ENCODE measurements around the gene PARD3. TPM values are rescaled to one million over a fixed set of nuclear protein-coding genes. Genes with fewer than 3 reads are reported as not detected.
A peak's percentile ranks its signal among the peaks of the same experiment; 100 is the strongest.
"Not testable (repeated sequence)": the region's sequence is repeated elsewhere in the genome, so short reads cannot be mapped to it uniquely, and the experiment has no call there.

PARD3 gene
- total RNA-seq, 1 donor from 2014 or later: 37.5 TPM

GRCh38 chr10:34397324-34397723, 417.8 kb downstream of the PARD3 start:
- Histone ChIP-seq H3K27me3 (no peaks in the 10 kb centered on the region), H3K9me3 (no peaks in the 10 kb centered on the region), H3K4me1 (no peaks in the 10 kb centered on the region), H3K4me3 (no peak overlapping the region), H3K27ac (peak overlapping the region in 1 of 2 donors; percentile 22), H3K36me3 (no peaks in the 10 kb centered on the region)
- TF ChIP-seq CTCF (IDR thresholded peaks at IDR 0.05): no peak
- intact Hi-C loops (cut with DNase I): no loop called here
- no peak for DNase-seq (ENCODE audit: low spot score in 2 of 2)

GRCh38 chr10:34396663-34397062, 418.4 kb downstream of the PARD3 start:
- H3K9me3 ChIP-seq: no peaks in the 10 kb centered on the region
- no peak for TF ChIP-seq CTCF (IDR thresholded peaks at IDR 0.05)
- no peak for DNase-seq (ENCODE audit: low spot score in 2 of 2)
- no peaks in the 10 kb centered on the region for H3K4me1 ChIP-seq
- intact Hi-C loops (cut with DNase I): no loop called here
- no peaks in the 10 kb centered on the region for H3K27me3 ChIP-seq
- H3K4me3 ChIP-seq: no peak overlapping the region
- H3K27ac ChIP-seq: no peak overlapping the region
- no peaks in the 10 kb centered on the region for H3K36me3 ChIP-seq

GRCh38 chr10:34392641-34393170, 422.4 kb downstream of the PARD3 start:
- Histone ChIP-seq H3K9me3 (no peaks in the 10 kb centered on the region), H3K27me3 (no peaks in the 10 kb centered on the region), H3K4me1 (no peaks in the 10 kb centered on the region), H3K4me3 (no peak overlapping the region), H3K27ac (no peak overlapping the region), H3K36me3 (no peaks in the 10 kb centered on the region)
- TF ChIP-seq CTCF (IDR thresholded peaks at IDR 0.05): no peak
- intact Hi-C loops (cut with DNase I): no loop called here
- no peak for DNase-seq (ENCODE audit: low spot score in 2 of 2)

- H3K4me1 ChIP-seq; H3K4me3 ChIP-seq; H3K36me3 ChIP-seq; intact Hi-C loops (cut with DNase I); H3K9me3 ChIP-seq; H3K27me3 ChIP-seq; DNase-seq (ENCODE audit: low spot score in 2 of 2); H3K27ac ChIP-seq: not testable (repeated sequence)
Observed at GRCh38 chr10:34391168-34391567, 423.9 kb downstream of the PARD3 start.

GRCh38 chr10:34389801-34390200, 425.3 kb downstream of the PARD3 start:
- no peaks in the 10 kb centered on the region for H3K4me1 ChIP-seq
- no peaks in the 10 kb centered on the region for H3K27me3 ChIP-seq
- no peak overlapping the region for H3K4me3 ChIP-seq
- H3K36me3 ChIP-seq: no peaks in the 10 kb centered on the region
- intact Hi-C loops (cut with DNase I): no loop called here
- no peak for DNase-seq (ENCODE audit: low spot score in 2 of 2)
- TF ChIP-seq CTCF (IDR thresholded peaks at IDR 0.05): no peak
- no peak overlapping the region for H3K27ac ChIP-seq
- no peaks in the 10 kb centered on the region for H3K9me3 ChIP-seq

GRCh38 chr10:34386921-34387320, 428.2 kb downstream of the PARD3 start:
- H3K36me3 ChIP-seq: peaks cover 0 to 4% of the 10 kb centered on the region in 2 donors
- no peaks in the 10 kb centered on the region for H3K4me1 ChIP-seq
- H3K9me3 ChIP-seq: no peaks in the 10 kb centered on the region
- no peak for DNase-seq (ENCODE audit: low spot score in 2 of 2)
- H3K4me3 ChIP-seq: no peak overlapping the region
- TF ChIP-seq CTCF (IDR thresholded peaks at IDR 0.05): no peak
- intact Hi-C loops (cut with DNase I): no loop called here
- H3K27me3 ChIP-seq: no peaks in the 10 kb centered on the region
- H3K27ac ChIP-seq: no peak overlapping the region
